ENCODE measurements around the gene CTNNA2. TPM values are rescaled to one million over a fixed set of nuclear protein-coding genes. Genes with fewer than 3 reads are reported as not detected.

CTNNA2 gene
- total and polyA plus RNA-seq, 7 donors = 0.03 to 0.36 (median 0.17) TPM; not detected in 4

DNA sequence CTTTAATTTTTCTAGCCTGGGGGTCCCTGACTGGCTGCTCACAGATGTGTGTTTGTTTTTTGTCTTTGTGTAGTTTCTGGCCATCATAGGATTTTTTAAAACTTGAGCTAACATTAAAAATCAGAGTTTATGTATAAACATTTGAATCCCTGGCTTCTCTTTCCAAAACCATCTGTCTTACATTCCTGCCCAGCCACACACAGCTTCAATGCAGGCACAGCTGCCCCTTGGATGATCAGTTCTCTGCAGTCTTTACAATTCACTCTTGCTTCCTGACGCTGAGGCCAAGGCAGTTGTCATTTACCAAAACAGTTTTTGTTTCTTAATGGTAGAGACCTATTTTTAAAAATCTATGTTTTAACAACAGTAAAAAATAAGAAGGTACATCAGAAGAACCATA is 960.9 kb downstream of the CTNNA2 start:
- Histone ChIP-seq H3K4me3 (no peak overlapping the region), H3K27ac (no peak overlapping the region), H3K4me1 (no peaks in the 10 kb centered on the region), H3K36me3 (ENCODE audit: insufficient read depth in 1 of 2, low read depth in 1 of 2) (no peaks in the 10 kb centered on the region), H3K9me3 (no peaks in the 10 kb centered on the region), H3K27me3 (ENCODE audit: insufficient read depth in 3 of 3, low read length in 2 of 3) (no peaks in the 10 kb centered on the region)
- TF ChIP-seq, protein P1, sequence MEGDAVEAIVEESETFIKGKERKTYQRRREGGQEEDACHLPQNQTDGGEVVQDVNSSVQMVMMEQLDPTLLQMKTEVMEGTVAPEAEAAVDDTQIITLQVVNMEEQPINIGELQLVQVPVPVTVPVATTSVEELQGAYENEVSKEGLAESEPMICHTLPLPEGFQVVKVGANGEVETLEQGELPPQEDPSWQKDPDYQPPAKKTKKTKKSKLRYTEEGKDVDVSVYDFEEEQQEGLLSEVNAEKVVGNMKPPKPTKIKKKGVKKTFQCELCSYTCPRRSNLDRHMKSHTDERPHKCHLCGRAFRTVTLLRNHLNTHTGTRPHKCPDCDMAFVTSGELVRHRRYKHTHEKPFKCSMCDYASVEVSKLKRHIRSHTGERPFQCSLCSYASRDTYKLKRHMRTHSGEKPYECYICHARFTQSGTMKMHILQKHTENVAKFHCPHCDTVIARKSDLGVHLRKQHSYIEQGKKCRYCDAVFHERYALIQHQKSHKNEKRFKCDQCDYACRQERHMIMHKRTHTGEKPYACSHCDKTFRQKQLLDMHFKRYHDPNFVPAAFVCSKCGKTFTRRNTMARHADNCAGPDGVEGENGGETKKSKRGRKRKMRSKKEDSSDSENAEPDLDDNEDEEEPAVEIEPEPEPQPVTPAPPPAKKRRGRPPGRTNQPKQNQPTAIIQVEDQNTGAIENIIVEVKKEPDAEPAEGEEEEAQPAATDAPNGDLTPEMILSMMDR (IDR thresholded peaks at IDR 0.05) = no peak
- DNase-seq = no peak
- ATAC-seq = no peak
- intact Hi-C loops (cut with DNase I) = no loop called here
- WGBS, 3 donors = 25 to 44% (median 28%) methylated on average over 1 of the region's 1 CpG

- TF ChIP-seq, protein P1 (IDR thresholded peaks at IDR 0.05) = no peak
- no peak for DNase-seq
- H3K36me3 ChIP-seq (ENCODE audit: insufficient read depth in 1 of 2, low read depth in 1 of 2) = no peaks in the 10 kb centered on the region
- no peak for ATAC-seq
- no peak overlapping the region for H3K27ac ChIP-seq
- H3K4me1 ChIP-seq = no peaks in the 10 kb centered on the region
- H3K27me3 ChIP-seq (ENCODE audit: insufficient read depth in 3 of 3, low read length in 2 of 3) = no peaks in the 10 kb centered on the region
- WGBS, 3 donors = 31% methylated on average over 3 of the region's 3 CpGs
- H3K4me3 ChIP-seq = no peak overlapping the region
- intact Hi-C loops (cut with DNase I) = no loop called here
- H3K9me3 ChIP-seq = no peaks in the 10 kb centered on the region
Observed at GRCh38 chr2:80475970-80476369, 963.1 kb downstream of the CTNNA2 start.

- intact Hi-C loops (cut with DNase I) = no loop called here
- no peak for DNase-seq
- Histone ChIP-seq H3K27ac (no peak overlapping the region), H3K9me3 (no peaks in the 10 kb centered on the region), H3K4me3 (no peak overlapping the region), H3K36me3 (ENCODE audit: insufficient read depth in 1 of 2, low read depth in 1 of 2) (no peaks in the 10 kb centered on the region), H3K4me1 (no peaks in the 10 kb centered on the region), H3K27me3 (ENCODE audit: insufficient read depth in 3 of 3, low read length in 2 of 3) (no peaks in the 10 kb centered on the region)
- no peak for ATAC-seq
- TF ChIP-seq, protein P1 (IDR thresholded peaks at IDR 0.05) = no peak
- 22 to 33% (median 26%) methylated on average over 2 of the region's 2 CpGs for WGBS, 3 donors
Observed at GRCh38 chr2:80476535-80477117, 963.8 kb downstream of the CTNNA2 start.

- Histone ChIP-seq H3K27ac (no peak overlapping the region), H3K27me3 (ENCODE audit: insufficient read depth in 3 of 3, low read length in 2 of 3) (no peaks in the 10 kb centered on the region), H3K36me3 (ENCODE audit: insufficient read depth in 1 of 2, low read depth in 1 of 2) (no peaks in the 10 kb centered on the region), H3K4me1 (no peaks in the 10 kb centered on the region), H3K9me3 (no peaks in the 10 kb centered on the region), H3K4me3 (no peak overlapping the region)
- intact Hi-C loops (cut with DNase I) = no loop called here
- ATAC-seq = no peak
- TF ChIP-seq, protein P1 (IDR thresholded peaks at IDR 0.05) = no peak
- no peak for DNase-seq
- 41 to 49% (median 48%) methylated on average over 3 of the region's 3 CpGs for WGBS, 3 donors
Observed at GRCh38 chr2:80482276-80482675, 969.4 kb downstream of the CTNNA2 start.

GRCh38 chr2:80489717-80490116 is 976.9 kb downstream of the CTNNA2 start:
- TF ChIP-seq, protein P1 (IDR thresholded peaks at IDR 0.05) = no peak

More at GRCh38 chr2:80489717-80490116, 976.9 kb downstream of the CTNNA2 start:
- ATAC-seq (no peak), DNase-seq (no peak)
- Histone ChIP-seq H3K27ac (no peak overlapping the region), H3K27me3 (ENCODE audit: insufficient read depth in 3 of 3, low read length in 2 of 3) (no peaks in the 10 kb centered on the region), H3K4me1 (no peaks in the 10 kb centered on the region), H3K9me3 (no peaks in the 10 kb centered on the region), H3K36me3 (ENCODE audit: insufficient read depth in 1 of 2, low read depth in 1 of 2) (no peaks in the 10 kb centered on the region), H3K4me3 (no peak overlapping the region)
- intact Hi-C loops (cut with DNase I) = no loop called here
- 23 to 27% (median 24%) methylated on average over 3 of the region's 3 CpGs for WGBS, 3 donors
